ENCODE data around the gene TRAPPC10. TPM values are rescaled to one million over a fixed set of nuclear protein-coding genes. Genes with fewer than 3 reads are reported as not detected.
A peak's percentile ranks its signal among the peaks of the same experiment; 100 is the strongest.

TRAPPC10 gene
- total and polyA plus RNA-seq, 10 of the 15 experiments (the other 5 are each of a cell fraction or from before 2014, with no cell fraction given), result 1.1 to 39.6 (median 28.2) TPM

DNA sequence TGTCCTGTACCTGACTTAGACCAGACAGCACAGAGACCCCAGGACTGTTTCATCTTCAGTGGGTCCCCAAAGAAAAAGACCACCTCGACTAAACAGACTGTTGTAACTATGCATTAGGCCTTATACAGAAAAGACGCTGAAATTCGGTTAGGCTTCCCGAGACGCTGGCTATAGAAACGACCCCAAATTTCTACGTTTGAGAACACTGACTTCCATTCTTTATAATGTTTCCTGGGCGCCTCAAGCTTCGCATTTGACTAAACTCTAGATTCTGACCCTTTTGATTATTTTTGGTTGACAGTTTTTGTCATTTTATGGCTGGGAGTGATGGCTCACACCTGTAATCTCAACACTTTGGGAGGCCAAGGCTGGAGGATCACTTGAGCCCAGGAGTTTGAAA is 986 bp upstream of the TRAPPC10 start:
- Histone ChIP-seq H3K4me2 (ENCODE audit: control insufficient read depth, insufficient read depth) (peak overlapping the region; percentile 84), H3K27me3 (replicated peaks in 1 of 2; ENCODE audit: control insufficient read depth in 2 of 2, insufficient read depth in 2 of 2, low read length in 1 of 2) (no peaks in the 10 kb centered on the region), H3K9me3 (replicated peaks; ENCODE audit: control insufficient read depth, insufficient read depth, low read length) (no peaks in the 10 kb centered on the region), H4K20me1 (ENCODE audit: control insufficient read depth, insufficient read depth) (no peaks in the 10 kb centered on the region), H3K4me1 (ENCODE audit: control insufficient read depth, insufficient read depth, low read length) (peaks cover 3% of the 10 kb centered on the region; the same call in 1 of the 2 replicates), H3K79me2 (ENCODE audit: control insufficient read depth, insufficient read depth, low read length) (peaks cover 48% of the 10 kb centered on the region), H2AFZ (ENCODE audit: control insufficient read depth, low read depth, low read length) (no peak overlapping the region), H3K4me3 (peak overlapping the region; percentile 84), H3K9ac (ENCODE audit: control insufficient read depth, insufficient read depth, low read length) (peak overlapping the region; percentile 82; the same call in 1 of the 2 replicates), H3K36me3 (ENCODE audit: control insufficient read depth in 2 of 2, insufficient read depth in 2 of 2, low read length in 1 of 2) (no peaks in the 10 kb centered on the region), H3K27ac (ENCODE audit: control insufficient read depth, insufficient read depth) (peak overlapping the region; percentile 79; the same call in 1 of the 2 replicates)
- ChIA-PET POLR2A (interaction anchor here (1.6 kb wide), 1 partner anchor 9 kb away, joined by 5 read pairs; no protein-coding TSS in a partner anchor), CTCF (no interaction called here), RAD21 (ENCODE audit: unreplicated experiment) (no interaction called here), SMC1A (ENCODE audit: uncharacterized antibody, unreplicated experiment) (no interaction called here)
- intact Hi-C loops (cut with micrococcal nuclease; ENCODE audit: unreplicated experiment), result no loop called here
- TSS peak; percentile 85 for BruUV-seq (replicated peaks)
- WGBS (ENCODE audit: insufficient coverage, insufficient replicate concordance, low lambda C conversion rate, missing lambda C conversion rate), result 67% methylated on average over 9 of the region's 9 CpGs
- FAIRE-seq (no peak), ATAC-seq (no peak), DNase-seq (ENCODE audit: low read depth, low spot score) (no peak)
- in situ Hi-C loops (cut with MboI), result no loop called here
- TF ChIP-seq, protein P1, sequence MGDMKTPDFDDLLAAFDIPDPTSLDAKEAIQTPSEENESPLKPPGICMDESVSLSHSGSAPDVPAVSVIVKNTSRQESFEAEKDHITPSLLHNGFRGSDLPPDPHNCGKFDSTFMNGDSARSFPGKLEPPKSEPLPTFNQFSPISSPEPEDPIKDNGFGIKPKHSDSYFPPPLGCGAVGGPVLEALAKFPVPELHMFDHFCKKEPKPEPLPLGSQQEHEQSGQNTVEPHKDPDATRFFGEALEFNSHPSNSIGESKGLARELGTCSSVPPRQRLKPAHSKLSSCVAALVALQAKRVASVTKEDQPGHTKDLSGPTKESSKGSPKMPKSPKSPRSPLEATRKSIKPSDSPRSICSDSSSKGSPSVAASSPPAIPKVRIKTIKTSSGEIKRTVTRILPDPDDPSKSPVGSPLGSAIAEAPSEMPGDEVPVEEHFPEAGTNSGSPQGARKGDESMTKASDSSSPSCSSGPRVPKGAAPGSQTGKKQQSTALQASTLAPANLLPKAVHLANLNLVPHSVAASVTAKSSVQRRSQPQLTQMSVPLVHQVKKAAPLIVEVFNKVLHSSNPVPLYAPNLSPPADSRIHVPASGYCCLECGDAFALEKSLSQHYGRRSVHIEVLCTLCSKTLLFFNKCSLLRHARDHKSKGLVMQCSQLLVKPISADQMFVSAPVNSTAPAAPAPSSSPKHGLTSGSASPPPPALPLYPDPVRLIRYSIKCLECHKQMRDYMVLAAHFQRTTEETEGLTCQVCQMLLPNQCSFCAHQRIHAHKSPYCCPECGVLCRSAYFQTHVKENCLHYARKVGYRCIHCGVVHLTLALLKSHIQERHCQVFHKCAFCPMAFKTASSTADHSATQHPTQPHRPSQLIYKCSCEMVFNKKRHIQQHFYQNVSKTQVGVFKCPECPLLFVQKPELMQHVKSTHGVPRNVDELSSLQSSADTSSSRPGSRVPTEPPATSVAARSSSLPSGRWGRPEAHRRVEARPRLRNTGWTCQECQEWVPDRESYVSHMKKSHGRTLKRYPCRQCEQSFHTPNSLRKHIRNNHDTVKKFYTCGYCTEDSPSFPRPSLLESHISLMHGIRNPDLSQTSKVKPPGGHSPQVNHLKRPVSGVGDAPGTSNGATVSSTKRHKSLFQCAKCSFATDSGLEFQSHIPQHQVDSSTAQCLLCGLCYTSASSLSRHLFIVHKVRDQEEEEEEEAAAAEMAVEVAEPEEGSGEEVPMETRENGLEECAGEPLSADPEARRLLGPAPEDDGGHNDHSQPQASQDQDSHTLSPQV (IDR thresholded peaks at IDR 0.05), result no peak
- TF ChIP-seq ZSCAN29 (IDR thresholded peaks at IDR 0.05) (no peak), BCLAF1 (IDR thresholded peaks at IDR 0.05) (no peak), SMAD1 (IDR thresholded peaks at IDR 0.05; ENCODE audit: low read depth, partially characterized antibody) (no peak), LARP7 (IDR thresholded peaks at IDR 0.05) (no peak), MYC (IDR thresholded peaks at IDR 0.05; ENCODE audit: insufficient read depth, insufficient read length, insufficient replicate concordance, low read length, severe bottlenecking) (no peak), RBBP5 (conservative IDR thresholded peaks at IDR 0.05) (no peak), SUPT20H (IDR thresholded peaks at IDR 0.05; ENCODE audit: borderline replicate concordance, control insufficient read depth, low read depth, low read length) (no peak), NFXL1 (IDR thresholded peaks at IDR 0.05; ENCODE audit: borderline replicate concordance) (no peak), BMI1 (IDR thresholded peaks at IDR 0.05; ENCODE audit: borderline replicate concordance) (no peak), IKZF2 (IDR thresholded peaks at IDR 0.05) (no peak)
- TF ChIP-seq, protein P2, sequence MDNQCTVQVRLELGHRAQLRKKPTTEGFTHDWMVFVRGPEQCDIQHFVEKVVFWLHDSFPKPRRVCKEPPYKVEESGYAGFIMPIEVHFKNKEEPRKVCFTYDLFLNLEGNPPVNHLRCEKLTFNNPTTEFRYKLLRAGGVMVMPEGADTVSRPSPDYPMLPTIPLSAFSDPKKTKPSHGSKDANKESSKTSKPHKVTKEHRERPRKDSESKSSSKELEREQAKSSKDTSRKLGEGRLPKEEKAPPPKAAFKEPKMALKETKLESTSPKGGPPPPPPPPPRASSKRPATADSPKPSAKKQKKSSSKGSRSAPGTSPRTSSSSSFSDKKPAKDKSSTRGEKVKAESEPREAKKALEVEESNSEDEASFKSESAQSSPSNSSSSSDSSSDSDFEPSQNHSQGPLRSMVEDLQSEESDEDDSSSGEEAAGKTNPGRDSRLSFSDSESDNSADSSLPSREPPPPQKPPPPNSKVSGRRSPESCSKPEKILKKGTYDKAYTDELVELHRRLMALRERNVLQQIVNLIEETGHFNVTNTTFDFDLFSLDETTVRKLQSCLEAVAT (IDR thresholded peaks at IDR 0.05), result no peak

Measured in GM12878 (cell line).